OCI-LY3 (cell line): ENCODE measurements around the gene TRPM1.

Source experiments
- H2AFZ ChIP-seq: fragments of 200-600, 300-600 bp; shearing (Covaris generic); 2 replicates; pipeline ENCODE4 v1.6.0; 2014; ENCODE audit warnings: antibody characterized with exemption, low read depth, low read length
- H3K27ac ChIP-seq: fragments of 200-600, 300-600 bp; sonication (generic); 2 replicates; pipeline ENCODE4 v1.5.1; 2014; ENCODE audit warnings: mild to moderate bottlenecking, low read length, moderate library complexity, mixed read lengths
- H3K27me3 ChIP-seq: fragments of 200-600, 300-600 bp; sonication (generic); 2 replicates; pipeline ENCODE4 v1.6.1; 2014; ENCODE audit warnings: low read depth, low read length, mixed read lengths
- H3K36me3 ChIP-seq: fragments of 200-600, 300-600 bp; sonication (generic); replicated peaks from 2 replicates; pipeline ENCODE3; 2014; ENCODE audit warnings: low read depth, low read length, mixed read lengths
- H3K4me1 ChIP-seq: fragments of 300-600, 200-600 bp; sonication (generic); 2 replicates; pipeline ENCODE4 v1.6.1; 2014; ENCODE audit warnings: low read length, mixed read lengths
- H3K4me2 ChIP-seq: fragments of 200-600, 300-600 bp; sonication (generic); 2 replicates; pipeline ENCODE4 v1.6.1; 2014; ENCODE audit warnings: low read length, mixed read lengths
- H3K4me3 ChIP-seq: fragments of 300-600, 200-600 bp; sonication (generic); 2 replicates; pipeline ENCODE4 v1.5.1; 2014; ENCODE audit warnings: antibody characterized with exemption, mild to moderate bottlenecking, low read length, moderate library complexity
- H3K79me2 ChIP-seq: fragments of 300-600, 200-600 bp; shearing (Covaris generic); 2 replicates; pipeline ENCODE4 v1.6.1; 2014; ENCODE audit warnings: mild to moderate bottlenecking, low read length, mixed read lengths
- H3K9ac ChIP-seq: fragments of 300-600, 200-600 bp; shearing (Covaris generic); 2 replicates; pipeline ENCODE4 v1.6.0; 2014; ENCODE audit warnings: mild to moderate bottlenecking, low read length, moderate library complexity
- H3K9me3 ChIP-seq: fragments of 200-600, 300-600 bp; shearing (Covaris generic); 2 replicates; pipeline ENCODE4 v1.6.1; 2014; ENCODE audit warnings: low read length, mixed read lengths; ENCODE audit not compliant: insufficient read depth
- H4K20me1 ChIP-seq: fragments of 200-600, 300-600 bp; sonication (generic); 2 replicates; pipeline ENCODE4 v1.6.1; 2016; ENCODE audit warnings: low read length, mixed read lengths; ENCODE audit not compliant: insufficient read depth
- EZH2phosphoT487 ChIP-seq: fragments of 200-600 bp; shearing (Covaris generic); IDR thresholded peaks from 2 replicates; pipeline ENCODE4 v1.6.1; 2018; ENCODE audit warnings: antibody characterized with exemption, mixed run types, low read depth
- TF ChIP-seq, protein P1 (sequence below): fragments of 200-600, 300-600 bp; sonication (generic); IDR thresholded peaks from 2 replicates; pipeline ENCODE4 v1.5.1; 2014; ENCODE audit warnings: antibody characterized with exemption, low read length, low read depth

The TRPM1 gene

DNA sequence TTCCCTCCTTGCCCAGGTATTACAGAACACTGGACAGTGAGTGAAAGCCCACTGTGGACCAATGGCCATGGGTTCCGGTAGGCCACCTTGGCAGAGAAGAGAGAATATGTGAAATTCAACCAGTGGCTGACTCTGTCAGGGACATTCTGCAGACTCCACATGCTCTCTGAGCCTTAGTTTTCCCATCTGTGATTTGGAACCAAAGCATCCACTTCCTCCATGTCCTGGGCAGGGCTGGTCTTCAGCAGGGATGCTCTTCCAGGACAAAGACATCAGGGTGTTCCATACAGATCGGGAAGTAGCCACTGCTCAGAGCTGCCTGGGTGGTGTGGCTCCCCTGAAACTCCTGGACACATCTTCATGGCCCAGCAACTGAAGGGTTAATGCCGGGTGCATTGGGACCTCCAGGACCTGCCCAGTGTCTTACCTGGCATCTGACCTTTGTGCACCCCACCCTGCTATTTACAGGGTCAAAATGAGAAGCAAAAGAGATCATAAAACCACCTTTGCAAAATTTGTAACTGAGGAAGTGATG, 28.3 kb upstream of the TRPM1 start:
- TF ChIP-seq, protein P1, sequence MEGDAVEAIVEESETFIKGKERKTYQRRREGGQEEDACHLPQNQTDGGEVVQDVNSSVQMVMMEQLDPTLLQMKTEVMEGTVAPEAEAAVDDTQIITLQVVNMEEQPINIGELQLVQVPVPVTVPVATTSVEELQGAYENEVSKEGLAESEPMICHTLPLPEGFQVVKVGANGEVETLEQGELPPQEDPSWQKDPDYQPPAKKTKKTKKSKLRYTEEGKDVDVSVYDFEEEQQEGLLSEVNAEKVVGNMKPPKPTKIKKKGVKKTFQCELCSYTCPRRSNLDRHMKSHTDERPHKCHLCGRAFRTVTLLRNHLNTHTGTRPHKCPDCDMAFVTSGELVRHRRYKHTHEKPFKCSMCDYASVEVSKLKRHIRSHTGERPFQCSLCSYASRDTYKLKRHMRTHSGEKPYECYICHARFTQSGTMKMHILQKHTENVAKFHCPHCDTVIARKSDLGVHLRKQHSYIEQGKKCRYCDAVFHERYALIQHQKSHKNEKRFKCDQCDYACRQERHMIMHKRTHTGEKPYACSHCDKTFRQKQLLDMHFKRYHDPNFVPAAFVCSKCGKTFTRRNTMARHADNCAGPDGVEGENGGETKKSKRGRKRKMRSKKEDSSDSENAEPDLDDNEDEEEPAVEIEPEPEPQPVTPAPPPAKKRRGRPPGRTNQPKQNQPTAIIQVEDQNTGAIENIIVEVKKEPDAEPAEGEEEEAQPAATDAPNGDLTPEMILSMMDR = no peak
- no peak for TF ChIP-seq EZH2phosphoT487
- Histone ChIP-seq H3K4me2 (peak overlapping the region; percentile 95), H3K9me3 (peaks cover 6% of the 10 kb centered on the region; the same call in 1 of the 2 replicates), H3K4me3 (peak overlapping the region; percentile 72), H3K27me3 (no peaks in the 10 kb centered on the region), H3K9ac (peak overlapping the region; percentile 34; the same call in 1 of the 2 replicates), H4K20me1 (no peaks in the 10 kb centered on the region), H3K79me2 (no peaks in the 10 kb centered on the region), H2AFZ (peak overlapping the region; percentile 98), H3K27ac (no peak overlapping the region), H3K4me1 (peaks cover 11% of the 10 kb centered on the region), H3K36me3 (no peaks in the 10 kb centered on the region)

DNA sequence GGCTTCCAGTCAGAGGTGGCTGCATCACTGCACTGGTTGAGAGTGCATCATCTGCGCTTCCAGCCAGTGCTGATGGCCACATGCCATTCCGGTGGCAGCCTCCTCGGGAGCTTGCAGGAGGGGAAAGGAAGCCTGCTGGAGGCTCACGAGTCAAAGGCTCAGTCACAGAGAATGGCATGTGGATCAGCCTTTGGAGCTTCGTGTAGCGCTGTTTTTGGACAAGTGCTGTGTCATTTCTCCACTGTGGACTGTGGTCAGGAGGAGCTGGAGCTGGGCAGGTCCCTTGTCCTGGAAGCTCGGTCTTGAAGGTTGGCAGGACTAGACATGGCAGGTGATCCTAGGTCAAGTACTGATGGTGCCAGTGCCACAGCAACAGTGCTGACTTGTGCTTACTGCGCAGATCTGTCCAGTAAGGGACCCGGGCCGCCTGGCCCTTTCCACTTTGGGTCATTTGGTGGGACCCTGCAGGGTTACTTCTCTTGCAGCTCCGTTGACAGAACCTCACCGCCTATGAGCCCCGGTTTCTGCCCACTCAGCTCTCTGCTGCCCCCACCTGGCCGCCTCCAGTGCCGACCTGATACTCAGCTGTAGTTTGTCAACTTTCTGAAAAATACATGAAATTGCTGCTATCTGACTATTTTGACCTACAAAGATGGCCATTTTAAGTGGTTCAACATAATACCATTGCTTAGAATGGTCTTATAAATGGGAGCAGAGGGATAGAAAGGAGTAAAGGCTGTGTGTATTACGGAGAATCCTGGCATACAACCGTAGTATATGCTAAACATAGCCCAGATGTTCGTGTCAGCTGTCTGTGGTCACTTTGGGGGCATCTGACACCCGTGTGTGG, 27.6 kb upstream of the TRPM1 start:
- H3K79me2 ChIP-seq = no peaks in the 10 kb centered on the region
- H3K4me3 ChIP-seq = peak overlapping the region; percentile 72
- H3K9ac ChIP-seq = peak overlapping the region; percentile 34
- H4K20me1 ChIP-seq = no peaks in the 10 kb centered on the region
- peak overlapping the region; percentile 98 for H2AFZ ChIP-seq
- peaks cover 11% of the 10 kb centered on the region for H3K4me1 ChIP-seq
- no peaks in the 10 kb centered on the region for H3K36me3 ChIP-seq
- peak overlapping the region; percentile 95 for H3K4me2 ChIP-seq
- peaks cover 4% of the 10 kb centered on the region; the same call in 1 of the 2 replicates for H3K9me3 ChIP-seq
- H3K27me3 ChIP-seq = no peaks in the 10 kb centered on the region
- no peak for TF ChIP-seq EZH2phosphoT487
- TF ChIP-seq, protein P1 = peak; percentile 97
- no peak overlapping the region for H3K27ac ChIP-seq

DNA sequence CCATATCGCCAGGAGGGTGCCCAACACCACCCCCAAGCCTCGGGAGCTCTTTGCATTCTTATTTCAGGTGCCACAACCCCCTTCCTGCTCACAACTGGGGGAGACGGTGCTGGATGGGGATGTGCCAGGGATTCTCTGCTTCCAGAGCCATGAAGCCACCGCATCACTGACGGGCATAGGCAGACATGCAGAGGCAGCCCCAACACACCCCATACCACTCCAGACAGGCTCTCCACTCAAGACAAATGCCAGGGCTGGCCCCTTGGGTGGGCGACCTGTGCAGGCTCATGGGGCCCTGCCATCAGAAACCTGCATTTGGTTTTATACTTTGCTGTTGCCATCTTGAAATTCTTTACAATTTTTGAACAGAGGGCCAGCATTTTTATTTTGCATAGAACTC, 27.0 kb upstream of the TRPM1 start:
- no peaks in the 10 kb centered on the region for H3K9me3 ChIP-seq
- peak overlapping the region; percentile 95 for H3K4me2 ChIP-seq
- H3K79me2 ChIP-seq = no peaks in the 10 kb centered on the region
- no peaks in the 10 kb centered on the region for H3K27me3 ChIP-seq
- no peak overlapping the region for H3K27ac ChIP-seq
- peak overlapping the region; percentile 72; the same call in 1 of the 2 replicates for H3K4me3 ChIP-seq
- H3K9ac ChIP-seq = no peak overlapping the region
- H2AFZ ChIP-seq = no peak overlapping the region
- peaks cover 11% of the 10 kb centered on the region for H3K4me1 ChIP-seq
- no peaks in the 10 kb centered on the region for H3K36me3 ChIP-seq
- TF ChIP-seq, protein P1 = no peak
- TF ChIP-seq EZH2phosphoT487 = no peak
- H4K20me1 ChIP-seq = no peaks in the 10 kb centered on the region

DNA sequence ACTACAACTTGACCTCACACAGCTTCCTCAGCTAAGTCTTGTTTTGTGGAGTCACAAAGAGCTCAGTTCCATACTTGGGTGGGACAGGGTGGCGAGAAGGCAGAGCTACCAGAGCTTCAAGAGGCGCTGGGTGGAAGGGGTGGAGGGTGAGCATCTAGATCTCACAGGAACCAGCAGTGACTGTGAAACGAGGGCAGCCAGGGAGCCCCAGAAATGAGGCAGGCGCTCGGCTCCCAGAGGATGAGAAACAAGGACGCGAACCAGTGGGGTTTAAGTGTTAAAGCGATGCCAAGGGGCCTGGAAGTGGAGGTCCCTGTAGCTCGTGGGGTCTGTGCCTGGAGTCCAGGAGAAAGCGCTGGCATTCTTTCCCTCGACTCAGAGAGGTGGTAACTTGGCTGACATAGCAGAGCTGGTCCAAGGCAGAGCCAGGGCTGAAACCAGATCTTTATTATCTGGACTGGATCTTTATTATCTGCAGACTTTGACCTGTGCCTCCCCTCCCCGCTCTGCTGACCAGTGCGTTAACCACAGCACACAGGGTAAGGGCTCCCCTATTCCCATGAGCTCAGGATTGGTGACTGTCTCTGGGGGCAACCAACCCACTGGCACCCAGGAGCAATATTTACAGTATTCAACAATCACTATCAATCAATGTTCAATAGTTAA, 26.2 kb upstream of the TRPM1 start:
- Histone ChIP-seq H3K36me3 (no peaks in the 10 kb centered on the region), H3K27me3 (no peaks in the 10 kb centered on the region), H3K79me2 (no peaks in the 10 kb centered on the region), H3K27ac (no peak overlapping the region), H2AFZ (no peak overlapping the region), H3K9me3 (no peaks in the 10 kb centered on the region), H4K20me1 (no peaks in the 10 kb centered on the region), H3K9ac (no peak overlapping the region), H3K4me3 (no peak overlapping the region), H3K4me1 (peaks cover 11% of the 10 kb centered on the region), H3K4me2 (no peak overlapping the region)
- TF ChIP-seq, protein P1 = no peak
- TF ChIP-seq EZH2phosphoT487 = no peak
